Measurements from ENCODE around the gene NBEAL1. TPM values are rescaled to one million over a fixed set of nuclear protein-coding genes. Genes with fewer than 3 reads are reported as not detected.
A peak's percentile ranks its signal among the peaks of the same experiment; 100 is the strongest.
"Not testable (repeated sequence)": the region's sequence is repeated elsewhere in the genome, so short reads cannot be mapped to it uniquely, and the experiment has no call there.

NBEAL1 gene
- total RNA-seq, 1 donor from 2014 or later, result 62.7 TPM

- no peak for DNase-seq
Observed at GRCh38 chr2:203237346-203238238, 222.9 kb downstream of the NBEAL1 start.

GRCh38 chr2:203238292-203238703 lies 223.6 kb downstream of the NBEAL1 start:
- no peak for DNase-seq

- DNase-seq, result peak; percentile 87
Observed at GRCh38 chr2:203238704-203239526, 224.2 kb downstream of the NBEAL1 start, which contains the start of gene CYP20A1. TSS of gene CYP20A1 (plus strand) at chr2:203239018. CDS start at chr2:203239063, 45 bp downstream.

- no peak for DNase-seq
Observed at GRCh38 chr2:203240491-203240890, 225.8 kb downstream of the NBEAL1 start.

GRCh38 chr2:203242518-203242917 lies 227.8 kb downstream of the NBEAL1 start:
- DNase-seq, result no peak

GRCh38 chr2:203246646-203247045 lies 232.0 kb downstream of the NBEAL1 start:
- no peak for DNase-seq

- DNase-seq, result no peak
Observed at GRCh38 chr2:203252818-203253217, 238.1 kb downstream of the NBEAL1 start.

- DNase-seq, result not testable (repeated sequence)
Observed at GRCh38 chr2:203253422-203254095, 238.9 kb downstream of the NBEAL1 start.

- DNase-seq, result no peak
Observed at GRCh38 chr2:203261326-203262159, 246.9 kb downstream of the NBEAL1 start.

Small RNAs within 50 kb of the gene (small RNA-seq; reads per million reads assigned to genes)
- gene AC010900.2 (not detected), gene RF00408 (not detected), gene RN7SL670P (not detected)

Other genes starting within 250 kb of the NBEAL1 start
- gene ICA1L, start 143.1 kb upstream of the NBEAL1 start, total RNA-seq, result 126 TPM
- gene WDR12, start 103.2 kb upstream of the NBEAL1 start, total RNA-seq, result 23.7 TPM
- gene CARF, start 102.6 kb upstream of the NBEAL1 start, total RNA-seq, result 24.8 TPM
- gene CYP20A1, start 224.1 kb downstream of the NBEAL1 start, total RNA-seq, result 20.7 TPM

All from occipital lobe (tissue), 3 donors.